ENCODE measurements around the gene SRSF11.

- no peak for TF ChIP-seq POLR2A (IDR thresholded peaks at IDR 0.05)
- TF ChIP-seq CTCF (IDR thresholded peaks at IDR 0.05): no peak
- TF ChIP-seq POLR2AphosphoS5 (IDR thresholded peaks at IDR 0.05): no peak
Measured at GRCh38 chr1:70288166-70288565, 67.0 kb downstream of the SRSF11 start.

All from stomach (tissue), 4 donors.